Brain microvascular endothelial cell (primary cell): Measurements from ENCODE around the gene FAM209B.
"Not testable (repeated sequence)": the region's sequence is repeated elsewhere in the genome, so short reads cannot be mapped to it uniquely, and the experiment has no call there.

Experiments
- DNase-seq: peaks from one replicate; pipeline ENCODE4 v3.0.0-alpha.2; 2020
- H3K27ac ChIP-seq: fragments of 250-450 bp; sonication (Bioruptor Pico); 2 replicates; pipeline ENCODE4 v1.5.1; 2020; ENCODE audit warnings: mild to moderate bottlenecking, moderate library complexity
- H3K27me3 ChIP-seq: fragments of 250-450 bp; sonication (Bioruptor Pico); replicated peaks from 2 replicates; pipeline ENCODE4 v1.5.1; 2020; ENCODE audit warnings: mild to moderate bottlenecking
- H3K36me3 ChIP-seq: fragments of 250-450 bp; sonication (Bioruptor Pico); replicated peaks from 2 replicates; pipeline ENCODE4 v1.5.1; 2020; ENCODE audit warnings: mild to moderate bottlenecking
- H3K4me3 ChIP-seq: 2 replicates; pipeline ENCODE4 v1.5.1; 2011; ENCODE audit warnings: low read depth, mild to moderate bottlenecking, control low read depth, low read length, moderate library complexity
- CTCF ChIP-seq: IDR thresholded peaks from 2 replicates; pipeline ENCODE4 v1.5.1; 2011; ENCODE audit warnings: low read depth, mild to moderate bottlenecking, moderate library complexity, low read length, control low read depth, inconsistent platforms; ENCODE audit errors: missing control alignments
- in situ Hi-C: cut with HindIII; loops from 2 replicates; pipeline ENCODE4 v1.10.0; 2017; ENCODE audit warnings: low sequenced_read_pairs, low pct_ligation_motif_present

The FAM209B gene

GRCh38 chr20:56551571-56551970 is 18.5 kb downstream of the FAM209B start:
- no peak for TF ChIP-seq CTCF
- no peaks in the 10 kb centered on the region for H3K27me3 ChIP-seq
- H3K36me3 ChIP-seq, result no peaks in the 10 kb centered on the region
- H3K4me3 ChIP-seq, result no peak overlapping the region
- no peak for DNase-seq
- no peak overlapping the region for H3K27ac ChIP-seq
- in situ Hi-C loops, result no loop called here

GRCh38 chr20:56552911-56553629 is 20.0 kb downstream of the FAM209B start:
- Histone ChIP-seq H3K27ac (no peak overlapping the region), H3K36me3 (no peaks in the 10 kb centered on the region), H3K4me3 (no peak overlapping the region), H3K27me3 (no peaks in the 10 kb centered on the region)
- DNase-seq, result no peak
- no peak for TF ChIP-seq CTCF
- in situ Hi-C loops, result no loop called here

GRCh38 chr20:56554869-56555268 is 21.8 kb downstream of the FAM209B start:
- peak overlapping the region; percentile 37 for H3K27ac ChIP-seq
- in situ Hi-C loops, result no loop called here
- peak; percentile 92 for DNase-seq

GRCh38 chr20:56558968-56559367 is 25.9 kb downstream of the FAM209B start:
- no peak overlapping the region for H3K27ac ChIP-seq
- TF ChIP-seq CTCF, result no peak
- no peak overlapping the region for H3K4me3 ChIP-seq
- no peak for DNase-seq
- H3K36me3 ChIP-seq, result no peaks in the 10 kb centered on the region
- H3K27me3 ChIP-seq, result no peaks in the 10 kb centered on the region
- in situ Hi-C loops, result no loop called here

More at GRCh38 chr20:56554869-56555268, 21.8 kb downstream of the FAM209B start:
- peak; percentile 48 for TF ChIP-seq CTCF
- H3K4me3 ChIP-seq, result no peak overlapping the region
- H3K27me3 ChIP-seq, result no peaks in the 10 kb centered on the region
- H3K36me3 ChIP-seq, result no peaks in the 10 kb centered on the region

GRCh38 chr20:56564526-56564925 is 31.5 kb downstream of the FAM209B start:
- DNase-seq, H3K36me3 ChIP-seq, H3K27me3 ChIP-seq, H3K4me3 ChIP-seq, in situ Hi-C loops, H3K27ac ChIP-seq: not testable (repeated sequence)

GRCh38 chr20:56565511-56565910 is 32.5 kb downstream of the FAM209B start:
- Histone ChIP-seq H3K27ac (no peak overlapping the region), H3K27me3 (no peaks in the 10 kb centered on the region), H3K4me3 (no peak overlapping the region), H3K36me3 (no peaks in the 10 kb centered on the region)
- no peak for DNase-seq
- in situ Hi-C loops, result no loop called here
- TF ChIP-seq CTCF, result no peak
